Stimulated activated CD8-positive, alpha-beta memory T cell treated with anti-CD3 and anti-CD28 coated beads, Interleukin-12 subunit alpha, Interleukin-12 subunit beta, amount 100 ng/mL, for 1 hour (primary cell): ENCODE results near the gene LYZL4.

Source experiments
- DNase-seq: peaks from one replicate; pipeline ENCODE4 v3.0.0-alpha.2; 2020; ENCODE audit warnings: low read depth

Gene LYZL4

DNA sequence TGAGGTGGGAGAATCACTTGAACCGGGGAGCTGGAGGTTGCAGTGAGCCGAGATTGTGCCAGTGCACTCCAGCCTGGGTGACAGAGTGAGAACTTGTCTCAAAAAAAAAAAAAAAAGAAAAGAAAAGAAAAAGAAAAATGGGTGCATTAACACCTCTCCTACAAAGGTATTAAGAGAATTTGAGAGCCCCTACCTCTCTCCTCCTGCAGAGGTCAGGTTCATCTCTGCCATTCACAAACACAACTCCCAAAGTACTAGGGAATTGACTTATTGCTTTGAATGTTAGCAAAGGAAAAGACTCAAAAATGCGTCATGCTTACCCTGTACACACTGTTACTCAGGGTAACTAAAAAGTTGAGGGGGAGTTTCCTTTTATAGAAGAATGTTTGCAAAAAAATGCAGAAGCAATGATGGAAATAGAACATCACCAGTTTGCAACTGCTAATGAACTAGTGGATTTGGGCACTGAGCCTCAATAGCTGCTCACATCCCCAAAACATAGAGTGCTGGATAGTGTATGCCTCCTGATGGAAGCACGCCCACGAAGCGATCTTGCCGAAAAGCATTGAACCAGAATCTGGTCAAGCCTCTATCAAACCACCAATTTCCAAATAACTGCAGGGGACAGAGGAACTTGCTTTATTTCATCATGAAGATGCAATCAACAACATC, 15.5 kb upstream of the LYZL4 start:
- DNase-seq: no peak

DNA sequence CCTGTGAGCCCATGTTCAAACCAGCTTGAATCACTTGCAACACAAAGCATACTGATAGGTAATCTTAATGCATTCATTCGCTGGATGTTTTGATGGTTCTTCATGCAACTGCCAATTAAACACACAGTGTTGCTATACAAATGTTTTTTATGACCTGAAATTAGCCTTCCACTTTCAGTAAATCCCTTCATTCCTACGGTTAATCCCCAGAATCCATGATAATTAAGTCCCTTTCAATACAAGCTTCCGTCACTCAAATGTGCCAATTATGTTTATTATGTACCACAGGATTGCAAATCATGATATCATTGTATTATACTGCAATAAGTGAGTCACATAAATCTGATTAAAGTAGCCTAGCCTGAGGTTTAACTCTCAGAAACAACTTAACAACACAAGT, 14.5 kb upstream of the LYZL4 start:
- DNase-seq: no peak

DNA sequence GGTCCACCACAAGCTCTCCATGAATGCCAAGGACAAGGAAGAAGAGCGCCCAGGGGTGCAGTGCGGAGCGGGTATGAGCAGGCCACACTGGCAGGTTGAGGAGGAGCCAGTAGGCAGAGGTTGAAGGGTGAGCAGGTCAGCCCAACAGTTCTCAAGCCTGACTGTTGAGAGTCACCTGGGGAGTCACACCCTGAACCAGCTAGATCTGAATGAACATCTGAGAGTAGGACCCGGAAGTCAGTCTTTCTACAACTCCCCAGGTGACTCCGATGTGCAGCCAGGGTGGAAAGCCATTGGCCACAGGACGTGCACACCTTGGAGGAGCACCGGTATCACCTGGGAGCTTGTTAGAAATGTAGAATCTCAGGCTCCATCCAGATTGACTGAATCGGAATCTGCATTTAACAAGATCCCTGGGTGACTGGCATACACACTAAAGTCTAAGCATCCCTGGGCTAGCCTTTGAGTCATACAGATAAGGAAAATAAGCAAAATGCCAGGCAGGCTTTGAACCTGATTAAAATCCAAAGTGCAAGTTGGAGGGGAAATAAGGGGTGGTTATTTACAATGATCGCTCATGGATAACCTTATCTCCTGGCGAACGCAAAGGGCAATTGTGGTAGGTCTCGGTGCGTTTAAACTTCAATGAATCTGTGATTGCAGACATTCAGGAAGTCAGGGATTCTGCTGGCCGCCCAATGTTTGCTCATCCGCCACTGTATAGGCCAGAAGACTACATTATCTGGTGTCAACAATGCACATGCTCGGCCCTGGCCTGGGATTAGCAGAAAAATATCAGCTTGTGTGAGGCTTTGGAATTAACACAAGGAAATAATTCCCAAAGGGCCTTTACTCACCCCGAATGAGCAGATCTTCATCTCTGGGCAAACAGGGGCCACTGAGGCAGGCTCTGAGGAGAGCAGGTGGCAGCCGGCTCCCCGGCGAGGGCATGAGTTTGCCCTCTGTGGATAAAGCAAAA, 11.7 kb upstream of the LYZL4 start:
- DNase-seq: no peak

DNA sequence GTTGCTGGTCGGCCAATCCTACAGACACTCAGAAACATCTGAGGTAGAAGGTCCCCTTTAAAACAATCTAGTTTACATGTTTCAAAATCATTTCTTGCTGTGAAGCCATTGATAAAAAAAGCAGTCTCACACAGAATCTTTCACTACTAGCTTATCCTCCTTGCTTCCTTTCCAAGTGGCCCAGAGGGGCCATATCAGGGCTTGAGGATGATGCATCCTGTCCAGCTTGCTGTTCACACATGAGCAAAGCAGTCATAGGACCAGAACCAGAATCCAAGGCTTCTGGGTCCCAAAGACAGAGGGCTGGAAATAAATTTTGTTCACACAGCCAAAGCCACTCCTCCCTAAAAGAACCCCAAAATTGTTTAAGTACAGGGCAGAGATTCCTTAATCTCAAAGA, 9.2 kb upstream of the LYZL4 start:
- no peak for DNase-seq

DNA sequence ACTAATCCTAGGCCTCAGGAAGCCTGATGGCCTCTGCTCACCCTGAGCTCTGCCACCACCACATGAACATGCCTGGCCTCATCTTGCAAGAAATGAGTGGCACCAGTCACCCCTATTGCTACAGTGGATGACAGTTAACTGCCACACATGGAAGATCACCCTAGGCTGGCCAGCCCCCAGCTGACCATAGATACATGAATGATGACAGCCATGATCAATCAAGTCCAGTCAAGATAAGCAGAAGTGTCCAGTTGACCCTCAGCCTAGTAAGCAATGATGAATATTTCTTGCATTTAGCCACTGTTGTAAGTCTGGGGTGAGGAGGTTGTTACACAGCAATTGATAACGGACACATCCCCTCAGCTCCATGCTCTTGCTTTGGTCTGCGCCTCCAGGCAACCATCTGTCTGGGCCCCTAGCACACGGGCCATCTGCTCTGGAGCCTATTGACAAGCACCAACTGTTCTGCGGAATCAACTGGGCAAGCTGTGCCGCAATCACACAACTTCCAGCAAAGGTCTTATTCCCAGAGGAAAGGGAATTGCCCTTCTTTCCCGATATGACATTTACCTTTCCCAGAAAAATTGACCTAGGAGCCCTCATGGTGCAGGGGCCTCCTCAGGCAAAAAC, 2.2 kb upstream of the LYZL4 start:
- DNase-seq: no peak

DNA sequence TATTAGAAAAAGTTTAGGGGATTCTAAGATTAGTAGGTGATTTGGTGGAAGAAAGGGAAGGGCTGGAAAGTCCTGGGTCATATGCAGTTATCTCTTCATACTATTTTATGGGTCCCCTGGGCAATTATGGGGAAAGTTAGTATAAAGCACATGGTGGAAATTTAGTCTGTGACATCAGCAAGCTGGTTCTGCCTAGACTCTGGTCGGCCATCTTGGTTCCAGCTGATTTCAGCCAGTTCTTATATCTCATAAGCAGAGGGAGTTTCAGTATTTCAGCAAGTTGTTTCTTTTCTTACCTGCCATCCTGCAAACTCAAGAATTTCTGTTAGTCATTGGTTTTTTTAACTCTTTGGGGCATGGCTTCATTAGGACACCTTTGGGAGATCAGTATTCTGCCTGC, 1.0 kb upstream of the LYZL4 start:
- DNase-seq: no peak

DNA sequence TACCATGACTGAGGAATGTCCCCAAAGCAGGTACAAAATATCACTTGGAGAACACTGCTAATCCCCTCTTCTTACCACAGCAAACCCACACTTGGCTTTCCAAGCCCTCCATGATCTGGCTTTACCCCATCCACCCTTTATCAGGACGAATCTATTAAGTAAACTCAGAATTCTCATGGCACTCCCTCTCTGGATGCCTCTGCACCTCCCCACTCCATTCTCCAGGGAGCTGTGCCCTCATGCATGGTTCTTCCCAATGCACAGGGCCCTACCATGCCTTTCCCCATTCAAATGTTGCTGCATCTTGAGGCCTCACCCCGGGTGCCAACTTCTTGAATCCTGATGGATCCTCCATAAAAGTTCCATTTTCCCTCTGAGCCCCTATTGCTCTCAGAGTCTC, 2.3 kb downstream of the LYZL4 start:
- no peak for DNase-seq

DNA sequence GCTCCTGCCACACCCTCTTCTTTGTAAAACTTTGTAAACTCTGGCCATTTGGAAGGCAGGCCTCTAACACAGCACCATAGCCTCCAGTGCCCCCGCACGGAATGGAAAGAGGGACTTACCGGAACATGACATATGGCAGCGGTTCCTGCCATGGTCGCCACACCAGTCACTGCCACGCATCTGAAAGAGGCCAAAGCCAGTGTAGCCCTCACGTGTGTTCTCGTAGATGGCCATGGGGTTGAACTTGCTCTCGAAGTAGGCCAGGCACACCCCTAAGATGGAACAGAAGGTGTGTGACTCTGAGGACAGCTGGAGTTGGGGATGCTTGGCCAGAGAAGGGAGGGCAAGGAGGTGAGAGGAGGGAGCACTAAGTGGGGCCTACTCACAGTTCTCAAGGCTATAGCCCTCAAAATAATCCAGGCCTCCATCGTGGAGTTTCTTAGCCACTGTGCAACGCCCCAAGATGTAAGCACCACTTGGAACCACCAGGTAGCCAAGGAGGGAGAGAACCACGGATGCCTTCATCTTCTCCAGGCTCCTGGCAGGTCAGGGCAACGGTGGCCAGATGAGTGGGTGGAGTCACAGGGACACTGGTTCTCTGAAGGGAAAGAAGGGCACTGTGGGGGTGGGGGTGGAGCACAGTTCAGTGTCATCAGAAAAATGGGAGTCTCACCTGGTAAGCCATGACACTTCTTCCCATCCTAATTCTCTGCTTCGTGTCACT, 3.5 kb downstream of the LYZL4 start:
- no peak for DNase-seq

DNA sequence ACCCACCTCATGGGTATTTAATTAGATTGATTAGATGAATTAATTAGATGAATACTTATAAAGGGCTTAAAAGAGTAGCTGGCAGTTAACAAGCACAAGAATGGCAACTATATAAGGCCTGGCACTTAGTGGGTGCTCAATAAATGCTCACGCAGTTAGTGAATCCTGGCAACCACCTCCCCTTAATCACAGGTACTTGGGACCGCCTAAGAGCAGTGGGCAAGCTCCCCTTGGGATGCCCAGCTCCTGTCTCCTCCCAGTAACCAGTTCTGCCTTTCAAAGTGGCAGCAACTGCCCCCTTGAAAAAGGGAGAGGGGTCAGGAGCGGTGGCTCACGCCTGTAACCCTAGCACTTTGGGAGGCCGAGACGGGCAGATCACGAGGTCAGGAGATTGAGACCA, 4.6 kb downstream of the LYZL4 start:
- no peak for DNase-seq

DNA sequence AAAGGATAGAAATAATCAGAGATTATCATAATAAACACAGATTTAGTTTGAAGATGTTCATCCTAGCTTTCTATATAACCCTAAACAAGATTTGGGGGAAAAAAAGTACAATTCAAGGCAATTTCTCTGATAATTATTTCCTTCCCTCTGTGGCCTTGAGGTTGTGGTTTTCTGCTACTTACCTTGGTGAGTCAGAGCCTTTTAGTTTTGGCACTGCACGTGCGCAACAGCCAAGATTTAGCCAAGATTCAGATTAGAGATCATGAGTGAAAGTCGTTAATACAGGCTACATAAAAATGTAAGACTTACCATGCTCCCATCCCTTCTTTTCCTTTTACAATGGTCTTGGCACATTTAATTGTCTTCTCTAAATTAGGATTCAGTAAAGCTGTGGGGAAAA, 6.7 kb downstream of the LYZL4 start:
- no peak for DNase-seq

DNA sequence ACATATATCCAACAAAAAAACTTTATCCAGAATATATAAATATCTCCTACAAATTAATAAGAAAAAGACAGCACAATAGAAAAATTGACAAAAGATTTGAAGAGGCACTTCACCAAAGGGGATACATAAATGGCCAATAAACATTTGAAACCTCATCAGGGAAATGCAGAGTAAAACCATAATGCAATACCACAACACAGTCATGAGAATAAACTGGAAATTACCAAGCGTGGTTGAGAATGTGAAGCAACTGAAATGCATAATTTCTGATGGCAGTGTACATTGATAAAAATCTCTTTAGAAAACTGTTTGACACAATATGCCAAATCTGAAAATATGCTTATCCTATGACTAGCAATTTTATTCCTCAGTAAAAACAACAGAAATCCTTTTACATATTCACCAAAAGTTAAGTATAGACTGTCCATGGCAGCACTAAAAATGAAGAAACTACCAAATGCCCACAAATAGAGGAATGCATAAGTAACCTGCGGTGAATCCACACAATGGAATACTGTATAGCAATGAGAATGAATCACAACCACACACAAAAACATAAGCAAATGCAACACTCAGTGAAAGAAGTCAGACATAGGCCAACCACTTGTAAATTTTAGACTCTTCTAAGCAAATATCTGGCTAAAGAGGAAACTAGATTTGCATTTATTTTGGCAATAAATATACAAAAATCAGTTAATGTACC, 7.9 kb downstream of the LYZL4 start:
- no peak for DNase-seq

DNA sequence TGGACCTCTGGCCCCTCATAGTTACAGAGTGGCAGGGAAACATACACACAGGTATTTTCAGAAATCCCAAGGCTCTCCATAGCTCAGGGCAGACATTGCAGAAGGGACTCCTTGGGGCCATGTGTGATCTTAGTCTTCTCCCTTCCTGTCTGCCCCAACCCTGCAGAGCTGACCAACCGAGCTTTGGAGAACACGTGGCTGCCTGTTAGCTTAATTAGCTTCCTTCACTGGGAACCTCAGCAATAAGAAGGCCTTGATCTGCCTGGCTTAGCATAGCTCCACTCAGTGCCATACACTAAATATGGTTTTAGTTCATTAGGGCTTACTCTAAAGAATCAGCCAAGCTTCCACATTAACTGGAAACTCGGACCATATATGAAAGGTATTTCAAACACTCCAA, 12.3 kb downstream of the LYZL4 start:
- DNase-seq: no peak

DNA sequence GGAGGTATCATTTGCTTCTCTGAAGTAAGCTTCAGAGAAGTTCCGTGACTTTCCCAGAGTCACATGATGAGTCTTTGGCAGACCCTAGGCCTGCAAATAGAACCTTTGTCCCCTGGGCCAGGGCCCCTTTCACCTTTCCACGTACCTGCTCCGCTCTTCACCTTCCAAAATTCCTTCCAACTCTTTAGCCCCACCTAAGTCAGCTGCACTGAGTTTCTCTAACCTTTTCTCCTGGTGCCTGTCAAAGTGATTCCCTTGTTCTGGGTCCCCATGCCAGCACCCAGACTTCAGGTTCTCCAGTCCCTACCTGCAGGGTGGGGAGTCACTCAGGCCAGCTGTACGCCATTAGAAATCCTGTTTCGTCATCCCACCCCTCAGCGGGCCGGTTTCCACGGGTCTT, 12.8 kb downstream of the LYZL4 start:
- no peak for DNase-seq

DNA sequence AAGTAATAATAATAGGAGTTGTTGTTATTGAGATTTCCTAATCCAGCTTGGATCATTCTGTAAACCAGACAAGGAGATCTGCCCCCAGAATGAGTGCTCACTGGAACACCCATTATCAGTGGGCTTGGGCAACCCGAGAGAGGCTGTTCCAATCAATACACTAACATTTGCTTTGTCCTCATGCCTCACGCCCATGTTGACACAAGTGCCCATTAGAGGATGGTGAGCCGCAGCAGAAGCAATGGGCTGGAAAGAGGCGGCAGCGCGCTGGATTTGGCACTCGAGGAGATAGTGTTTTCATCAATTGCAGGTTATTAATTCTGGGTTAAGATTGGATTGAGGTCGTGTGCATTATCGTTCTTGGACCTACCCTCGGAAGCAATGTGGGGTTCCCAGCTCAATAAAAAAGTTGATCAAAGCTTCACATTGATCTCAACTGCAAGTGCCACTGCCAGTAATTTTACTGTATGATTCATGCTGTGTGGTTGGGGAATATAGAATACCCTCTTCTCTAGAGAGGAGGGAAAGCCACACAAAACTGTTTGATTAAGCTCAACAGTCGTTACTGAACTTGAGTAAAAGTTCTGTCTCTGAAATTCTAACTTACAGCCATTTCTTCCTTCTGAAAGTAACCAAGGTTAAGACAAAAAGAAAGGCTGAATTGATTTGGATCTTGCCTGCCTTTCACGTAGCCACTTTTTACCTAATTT, 15.7 kb downstream of the LYZL4 start:
- DNase-seq: no peak

DNA sequence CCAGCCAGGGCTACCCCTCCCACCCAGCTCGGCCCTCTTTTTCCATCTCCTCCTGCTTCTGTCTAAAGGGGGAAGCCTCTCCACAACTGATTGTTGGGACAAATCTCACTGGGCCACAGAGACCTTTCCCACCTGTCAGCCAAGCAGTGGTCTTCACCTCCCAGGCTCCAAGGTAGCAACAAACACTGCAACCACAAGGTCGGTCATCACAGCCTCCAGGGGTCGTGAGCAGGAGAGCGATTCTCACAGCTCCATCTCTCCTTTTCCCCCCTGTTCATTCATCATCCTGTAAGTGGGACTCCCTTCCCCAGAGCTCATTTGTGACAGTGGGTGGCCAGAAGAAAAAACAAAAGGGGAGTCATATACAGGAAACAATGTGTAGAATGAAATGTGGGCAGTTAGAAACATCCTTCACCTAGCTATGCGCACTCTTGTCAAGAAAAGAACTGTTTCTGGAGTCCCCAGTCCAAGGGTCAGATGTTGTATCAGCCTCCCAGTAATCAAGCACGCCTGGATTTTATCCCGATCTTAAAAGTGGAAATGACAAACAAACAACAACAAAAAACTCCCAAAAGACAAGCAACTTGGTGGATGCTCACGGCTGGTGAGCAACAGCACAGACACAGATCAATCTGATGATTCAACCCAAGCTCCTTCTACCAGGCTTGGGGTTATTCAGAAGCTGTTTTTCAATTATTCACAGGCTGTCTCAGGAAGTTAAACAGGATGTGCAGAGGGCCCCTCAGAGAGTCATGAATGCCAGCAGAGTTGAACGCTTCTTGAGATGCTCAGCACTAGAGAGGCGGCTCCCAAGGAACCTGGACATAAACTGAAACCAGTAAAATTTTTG, 22.4 kb downstream of the LYZL4 start:
- DNase-seq: no peak

DNA sequence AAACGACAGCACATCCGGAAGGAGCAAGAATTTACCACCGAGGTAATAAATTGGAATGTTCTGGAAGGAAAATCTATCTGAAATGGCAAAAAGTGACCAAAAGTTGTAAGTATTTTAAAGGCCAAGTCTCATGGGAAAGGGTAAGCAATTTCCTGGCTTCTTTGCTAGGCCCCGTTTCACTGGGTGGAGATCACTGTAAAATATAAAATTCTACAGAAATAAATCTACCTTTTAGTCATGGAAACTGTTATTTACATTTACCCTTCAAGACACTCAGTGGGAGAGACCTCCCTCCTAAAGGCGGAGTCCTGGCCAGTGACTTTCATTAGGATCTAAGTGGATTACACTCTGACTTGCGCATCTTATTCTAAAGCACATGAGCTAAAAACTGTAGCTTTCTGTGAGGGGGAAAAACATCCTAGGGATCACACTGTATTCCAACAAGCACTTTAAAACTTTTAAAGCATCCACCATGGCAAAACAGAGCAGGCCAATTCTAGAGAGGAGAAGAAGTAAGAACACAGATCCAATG, 28.8 kb downstream of the LYZL4 start:
- no peak for DNase-seq

DNA sequence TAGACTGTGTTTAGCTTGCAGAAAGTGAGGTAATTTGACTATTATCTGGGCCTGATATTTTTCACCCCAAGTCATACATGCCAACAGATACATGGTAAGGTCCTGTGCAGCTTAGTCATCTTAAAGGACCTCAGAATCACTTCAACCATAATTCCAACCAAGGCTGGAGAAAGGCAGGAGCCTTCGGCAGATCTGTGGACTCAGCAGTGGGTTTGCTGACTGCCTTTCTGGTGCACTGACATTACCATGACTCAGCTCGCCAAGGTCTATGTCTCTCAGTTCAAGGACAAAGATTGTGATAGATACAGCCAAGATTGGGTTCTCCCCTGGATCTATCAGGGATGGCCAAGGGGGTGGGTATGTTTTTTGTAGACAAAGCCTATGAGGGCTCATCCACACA, 32.7 kb downstream of the LYZL4 start:
- no peak for DNase-seq

DNA sequence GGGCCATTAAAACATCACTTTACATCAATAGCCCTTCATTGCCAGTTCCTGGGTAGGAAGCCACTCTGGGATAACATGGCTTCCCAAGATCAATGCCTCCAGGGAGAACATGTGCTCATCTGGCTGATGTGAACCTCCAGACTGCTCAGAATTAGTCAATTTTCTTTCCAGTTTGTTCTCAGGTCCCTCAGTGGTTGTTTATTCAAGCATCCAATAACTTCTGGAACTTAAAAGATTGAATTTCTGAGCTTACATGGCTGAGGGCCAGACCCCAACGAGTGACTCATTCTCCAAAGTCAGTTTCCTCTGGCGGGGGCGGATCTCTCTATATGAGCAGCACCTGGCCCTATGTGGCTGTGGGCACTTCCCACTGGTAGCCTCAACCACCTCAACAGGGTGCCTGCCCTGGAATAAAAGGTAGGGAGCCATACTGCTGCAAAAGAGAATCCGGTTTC, 34.0 kb downstream of the LYZL4 start:
- no peak for DNase-seq

DNA sequence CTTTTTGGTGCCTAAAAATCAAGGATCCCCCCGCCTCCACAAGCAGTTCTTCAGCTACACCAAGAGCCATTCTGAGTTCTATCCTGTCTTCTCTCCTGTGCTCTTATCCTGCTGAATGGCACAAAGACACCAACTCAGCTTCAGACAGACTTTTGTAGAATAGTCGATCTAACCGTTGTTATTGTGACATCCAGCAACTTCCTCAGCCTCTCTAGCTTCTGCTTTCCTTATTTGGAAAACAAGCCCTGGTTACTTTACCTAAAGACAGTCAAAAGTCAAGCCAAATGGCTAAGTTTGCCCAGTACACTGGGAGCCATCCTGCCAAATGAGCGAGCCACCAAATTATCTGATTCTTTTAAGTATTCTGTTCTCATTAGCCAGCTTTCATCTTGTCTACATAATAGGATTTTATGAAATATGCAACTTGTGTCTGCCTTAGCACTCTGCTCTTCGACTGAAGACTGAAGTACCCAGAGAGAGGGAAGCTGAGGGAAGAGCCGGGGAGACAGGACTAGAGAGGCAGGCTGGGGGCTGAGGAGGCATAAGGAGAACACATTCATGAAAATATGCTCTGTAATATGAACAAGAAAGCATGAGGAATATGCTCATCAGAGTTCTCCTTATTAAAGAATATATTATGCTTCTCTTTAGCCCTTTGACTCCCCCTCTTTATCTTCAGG, 35.1 kb downstream of the LYZL4 start:
- no peak for DNase-seq
